ENCODE results near the gene CCDC81.

DNA sequence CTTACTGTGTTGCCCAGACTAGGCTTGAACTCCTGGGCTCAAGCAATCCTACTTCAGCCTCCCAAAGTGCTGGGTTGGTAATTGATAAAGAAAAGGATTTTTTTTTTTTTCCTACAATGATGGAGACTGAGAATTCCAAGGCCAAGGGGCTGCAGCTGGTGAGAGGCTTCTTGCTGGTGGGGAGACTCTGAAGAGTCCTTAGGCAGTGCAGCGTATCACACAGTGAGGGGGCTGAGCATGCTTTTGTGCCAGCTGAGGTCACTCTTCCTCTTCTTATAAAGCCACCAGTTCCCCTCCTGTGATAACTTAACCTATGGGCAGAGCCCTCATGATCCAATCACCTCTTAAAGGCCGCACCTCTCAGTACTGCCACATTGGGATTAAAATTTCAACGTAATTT is 28.2 kb upstream of the CCDC81 start:
- TF ChIP-seq, protein P1, sequence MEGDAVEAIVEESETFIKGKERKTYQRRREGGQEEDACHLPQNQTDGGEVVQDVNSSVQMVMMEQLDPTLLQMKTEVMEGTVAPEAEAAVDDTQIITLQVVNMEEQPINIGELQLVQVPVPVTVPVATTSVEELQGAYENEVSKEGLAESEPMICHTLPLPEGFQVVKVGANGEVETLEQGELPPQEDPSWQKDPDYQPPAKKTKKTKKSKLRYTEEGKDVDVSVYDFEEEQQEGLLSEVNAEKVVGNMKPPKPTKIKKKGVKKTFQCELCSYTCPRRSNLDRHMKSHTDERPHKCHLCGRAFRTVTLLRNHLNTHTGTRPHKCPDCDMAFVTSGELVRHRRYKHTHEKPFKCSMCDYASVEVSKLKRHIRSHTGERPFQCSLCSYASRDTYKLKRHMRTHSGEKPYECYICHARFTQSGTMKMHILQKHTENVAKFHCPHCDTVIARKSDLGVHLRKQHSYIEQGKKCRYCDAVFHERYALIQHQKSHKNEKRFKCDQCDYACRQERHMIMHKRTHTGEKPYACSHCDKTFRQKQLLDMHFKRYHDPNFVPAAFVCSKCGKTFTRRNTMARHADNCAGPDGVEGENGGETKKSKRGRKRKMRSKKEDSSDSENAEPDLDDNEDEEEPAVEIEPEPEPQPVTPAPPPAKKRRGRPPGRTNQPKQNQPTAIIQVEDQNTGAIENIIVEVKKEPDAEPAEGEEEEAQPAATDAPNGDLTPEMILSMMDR (IDR thresholded peaks at IDR 0.05; ENCODE audit: low read depth, low read length, poor library complexity, severe bottlenecking) = no peak
- TF ChIP-seq EZH2phosphoT487 (IDR thresholded peaks at IDR 0.05; ENCODE audit: borderline replicate concordance, low read length) = no peak
